Mucosa of stomach (tissue), 1 donor: ENCODE measurements around the gene COQ10A.

Source experiments
- H3K27me3 ChIP-seq: one replicate; pipeline ENCODE4 v1.7.0; 2013; ENCODE audit warnings: mild to moderate bottlenecking, low read length; ENCODE audit not compliant: control insufficient read depth, insufficient read depth
- H3K36me3 ChIP-seq: one replicate; pipeline ENCODE4 v1.7.0; 2013; ENCODE audit warnings: low read length; ENCODE audit not compliant: control insufficient read depth, insufficient read depth
- H3K4me1 ChIP-seq: one replicate; pipeline ENCODE4 v1.7.0; 2013; ENCODE audit warnings: mild to moderate bottlenecking, low read length; ENCODE audit not compliant: control insufficient read depth, insufficient read depth
- H3K4me3 ChIP-seq: one replicate; pipeline ENCODE4 v1.7.0; 2013; ENCODE audit warnings: low read length
- H3K9ac ChIP-seq: one replicate; pipeline ENCODE4 v1.7.0; 2013; ENCODE audit warnings: mild to moderate bottlenecking, low read length, moderate library complexity
- H3K9me3 ChIP-seq: one replicate; pipeline ENCODE4 v1.7.0; 2013; ENCODE audit warnings: mild to moderate bottlenecking, low read length, moderate library complexity; ENCODE audit not compliant: control insufficient read depth
- donor health status: Pancreatic carcinoma.

Gene COQ10A

DNA sequence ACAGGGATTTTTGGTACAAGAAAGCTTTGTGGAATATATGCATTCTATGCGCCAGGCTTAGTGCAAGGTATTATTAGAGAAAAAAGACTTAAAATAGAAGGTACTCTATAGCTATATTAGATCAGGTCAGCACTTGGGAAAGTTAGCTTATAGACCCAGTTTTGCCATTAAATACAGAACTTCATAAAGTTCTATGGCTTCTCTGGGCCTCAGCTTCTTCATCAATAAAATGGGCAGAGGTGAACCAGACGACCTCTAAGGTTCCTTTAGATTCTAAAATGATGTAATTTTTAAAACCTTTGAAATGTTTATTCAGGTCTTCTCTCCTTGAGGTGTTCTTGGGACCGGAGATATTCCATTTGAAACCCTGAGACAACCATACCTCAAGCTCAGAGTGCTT is 42.0 kb downstream of the COQ10A start:
- Histone ChIP-seq H3K27me3 (no peaks in the 10 kb centered on the region), H3K4me3 (no peak overlapping the region), H3K9me3 (no peaks in the 10 kb centered on the region), H3K36me3 (no peaks in the 10 kb centered on the region), H3K9ac (no peak overlapping the region), H3K4me1 (no peaks in the 10 kb centered on the region)

DNA sequence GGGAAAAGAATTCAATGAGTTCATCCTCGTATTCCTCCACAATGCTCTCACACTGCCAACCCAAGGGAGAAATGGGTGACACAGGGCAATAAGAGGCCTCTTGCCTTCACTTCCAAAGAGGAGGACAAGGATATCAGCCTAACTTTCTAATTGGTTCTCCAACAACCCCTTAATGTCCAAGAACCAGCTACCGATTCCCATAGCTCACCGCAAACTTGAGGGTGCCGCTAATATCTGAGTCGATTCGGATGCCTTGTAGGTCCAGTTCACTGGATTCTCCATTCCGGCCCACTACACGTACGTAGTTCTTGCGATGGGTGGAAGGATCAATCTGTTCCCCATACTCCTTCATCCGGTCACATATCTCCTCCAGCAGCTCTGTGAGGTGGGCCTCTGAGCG is 44.3 kb downstream of the COQ10A start:
- Histone ChIP-seq H3K9ac (no peak overlapping the region), H3K9me3 (no peaks in the 10 kb centered on the region), H3K4me3 (no peak overlapping the region), H3K27me3 (no peaks in the 10 kb centered on the region), H3K4me1 (peaks cover 13% of the 10 kb centered on the region), H3K36me3 (no peaks in the 10 kb centered on the region)

DNA sequence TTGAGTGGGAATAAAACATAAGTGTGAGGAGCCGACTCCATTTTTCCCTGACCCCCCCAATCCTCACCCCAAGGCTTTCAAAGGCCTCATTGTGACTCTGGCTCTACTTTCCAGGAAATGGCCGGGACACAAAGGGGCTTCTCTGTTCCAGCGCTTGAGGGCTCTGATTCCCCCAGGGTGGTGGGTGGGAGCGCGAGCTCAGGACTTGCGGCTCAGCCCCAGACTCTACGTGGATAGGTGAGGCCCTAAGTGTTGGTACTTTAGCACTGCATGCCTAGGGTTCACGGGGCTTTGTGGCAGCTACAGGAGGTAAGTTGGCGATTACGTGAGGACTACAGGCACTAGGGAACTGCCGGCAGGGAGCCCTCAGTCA is 48.5 kb downstream of the COQ10A start:
- peaks cover 13% of the 10 kb centered on the region for H3K4me1 ChIP-seq
- no peaks in the 10 kb centered on the region for H3K9me3 ChIP-seq
- peak overlapping the region; percentile 91 for H3K9ac ChIP-seq
- peaks cover 4% of the 10 kb centered on the region for H3K36me3 ChIP-seq
- no peaks in the 10 kb centered on the region for H3K27me3 ChIP-seq
- H3K4me3 ChIP-seq: peak overlapping the region; percentile 89

DNA sequence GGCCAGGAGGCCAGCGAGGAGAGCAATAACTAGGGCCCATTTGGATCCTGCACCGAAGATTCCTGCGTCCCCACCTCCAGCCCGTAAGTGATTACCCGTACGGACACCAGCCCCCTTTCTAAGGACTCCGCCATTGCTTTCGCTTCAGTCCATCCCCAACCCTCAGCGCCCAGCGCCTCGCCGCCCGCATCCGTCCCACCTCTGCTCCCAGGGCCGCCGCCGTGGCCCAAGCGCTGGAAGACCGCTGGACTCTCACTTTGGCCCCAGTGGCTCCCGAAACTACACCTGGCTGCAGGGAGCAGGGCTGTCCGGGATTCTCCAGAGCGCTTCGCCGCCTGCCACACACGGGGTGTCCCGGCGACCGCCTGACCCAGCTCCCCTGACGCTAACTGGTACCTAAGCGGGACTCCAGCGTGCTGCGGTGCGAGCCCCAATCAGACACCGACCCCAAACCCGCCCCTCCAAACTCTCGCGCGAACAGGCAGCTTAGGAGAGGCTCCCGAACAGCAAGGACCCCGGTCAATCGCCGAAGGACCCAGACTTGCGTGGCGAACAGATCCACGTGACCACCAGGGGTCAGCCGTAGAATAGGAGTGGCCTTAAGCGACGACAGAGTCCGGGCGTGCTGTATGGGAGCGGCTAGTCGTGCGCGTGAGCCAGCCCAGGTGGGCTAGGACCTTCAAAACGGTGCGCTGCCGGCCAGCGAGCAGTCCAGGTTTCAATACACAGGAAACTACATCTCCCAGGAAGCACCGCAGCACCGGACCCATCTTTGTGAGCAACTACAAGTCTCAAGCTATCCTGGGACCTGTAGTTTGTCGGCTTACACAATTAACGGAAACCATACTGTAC is 49.1 kb downstream of the COQ10A start, which contains the start of gene CNPY2:
CNPY2 (minus strand) TSS at position 367 of the 852 bp plus-strand sequence. CDS start 771 bp downstream, outside the sequence.
- no peaks in the 10 kb centered on the region for H3K27me3 ChIP-seq
- H3K9me3 ChIP-seq: no peaks in the 10 kb centered on the region
- peak within 1 kb of the TSS; percentile 89 for H3K4me3 ChIP-seq
- H3K9ac ChIP-seq: peak within 1 kb of the TSS; percentile 91
- H3K4me1 ChIP-seq: peaks cover 13% of the 10 kb centered on the region
- H3K36me3 ChIP-seq: peaks cover 4% of the 10 kb centered on the region

DNA sequence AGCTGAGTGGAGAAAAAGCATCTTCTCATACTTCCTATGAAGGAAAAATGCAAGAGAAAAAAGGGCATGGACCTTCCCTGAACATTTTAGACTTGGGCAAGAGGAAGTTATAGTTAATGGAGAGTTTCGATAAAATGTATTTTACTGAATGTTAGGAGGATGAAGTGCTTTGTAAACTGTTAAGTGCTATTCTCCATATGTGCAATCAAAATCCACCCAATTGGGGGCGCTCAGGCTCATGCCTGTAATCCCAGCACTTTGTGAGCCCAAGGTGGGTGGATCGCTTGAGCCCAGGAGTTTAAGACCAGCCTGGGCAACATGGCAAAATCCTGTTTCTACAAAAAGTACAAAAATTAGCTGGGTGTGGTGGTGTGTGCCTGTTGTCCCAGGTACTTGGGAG is 50.9 kb downstream of the COQ10A start:
- Histone ChIP-seq H3K27me3 (no peaks in the 10 kb centered on the region), H3K9me3 (no peaks in the 10 kb centered on the region), H3K4me3 (no peak overlapping the region), H3K36me3 (peaks cover 4% of the 10 kb centered on the region), H3K4me1 (peaks cover 13% of the 10 kb centered on the region), H3K9ac (no peak overlapping the region)
